Activated naive CD8-positive, alpha-beta T cell treated with anti-CD3 and anti-CD28 coated beads, Interleukin-2, amount 10 ng/mL, durations not matched to agents 7 days and 5 days (primary cell): Measurements from ENCODE around the gene ZFYVE9. TPM values are rescaled to one million over a fixed set of nuclear protein-coding genes. Genes with fewer than 3 reads are reported as not detected.
"Not testable (repeated sequence)": the region's sequence is repeated elsewhere in the genome, so short reads cannot be mapped to it uniquely, and the experiment has no call there.

Experiments used
- ATAC-seq: fragments of 150-1000 bp; cut with Tn5 transposase; one replicate; pipeline ENCODE4 v1.10.0; 2021; ENCODE audit warnings: low read depth, moderate library complexity
- POLR2A ChIA-PET: fragments of 350-600 bp; sonication (Branson Sonifier 250); formaldehyde crosslinking; loops from one replicate; lab custom pipeline; 2021; ENCODE audit warnings: antibody characterized with exemption; lab: Charles Lee
- DNase-seq: peaks from one replicate; pipeline ENCODE4 v3.0.0; 2021
- H3K27ac Mint-ChIP-seq: one replicate; pipeline ENCODE4 v1.8.0; 2022; ENCODE audit warnings: mild to moderate bottlenecking, mixed read lengths
- H3K27me3 Mint-ChIP-seq: one replicate; pipeline ENCODE4 v1.8.0; 2022; ENCODE audit warnings: mild to moderate bottlenecking, moderate library complexity, mixed read lengths
- H3K36me3 Mint-ChIP-seq: one replicate; pipeline ENCODE4 v1.8.0; 2021; ENCODE audit warnings: mild to moderate bottlenecking, mixed read lengths
- H3K4me1 Mint-ChIP-seq: one replicate; pipeline ENCODE4 v1.8.0; 2021; ENCODE audit warnings: mixed read lengths
- H3K4me3 Mint-ChIP-seq: one replicate; pipeline ENCODE4 v1.8.0; 2022; ENCODE audit warnings: mild to moderate bottlenecking, moderate library complexity, mixed read lengths
- H3K9me3 Mint-ChIP-seq: one replicate; pipeline ENCODE4 v1.8.0; 2021; ENCODE audit warnings: mixed read lengths
- total RNA-seq, 2 experiments: library from RNA; stranded (reverse); gene quantifications; one replicate each; pipeline ENCODE4 v1.2.3, GENCODE V29; 2021

ZFYVE9 gene, protein sequence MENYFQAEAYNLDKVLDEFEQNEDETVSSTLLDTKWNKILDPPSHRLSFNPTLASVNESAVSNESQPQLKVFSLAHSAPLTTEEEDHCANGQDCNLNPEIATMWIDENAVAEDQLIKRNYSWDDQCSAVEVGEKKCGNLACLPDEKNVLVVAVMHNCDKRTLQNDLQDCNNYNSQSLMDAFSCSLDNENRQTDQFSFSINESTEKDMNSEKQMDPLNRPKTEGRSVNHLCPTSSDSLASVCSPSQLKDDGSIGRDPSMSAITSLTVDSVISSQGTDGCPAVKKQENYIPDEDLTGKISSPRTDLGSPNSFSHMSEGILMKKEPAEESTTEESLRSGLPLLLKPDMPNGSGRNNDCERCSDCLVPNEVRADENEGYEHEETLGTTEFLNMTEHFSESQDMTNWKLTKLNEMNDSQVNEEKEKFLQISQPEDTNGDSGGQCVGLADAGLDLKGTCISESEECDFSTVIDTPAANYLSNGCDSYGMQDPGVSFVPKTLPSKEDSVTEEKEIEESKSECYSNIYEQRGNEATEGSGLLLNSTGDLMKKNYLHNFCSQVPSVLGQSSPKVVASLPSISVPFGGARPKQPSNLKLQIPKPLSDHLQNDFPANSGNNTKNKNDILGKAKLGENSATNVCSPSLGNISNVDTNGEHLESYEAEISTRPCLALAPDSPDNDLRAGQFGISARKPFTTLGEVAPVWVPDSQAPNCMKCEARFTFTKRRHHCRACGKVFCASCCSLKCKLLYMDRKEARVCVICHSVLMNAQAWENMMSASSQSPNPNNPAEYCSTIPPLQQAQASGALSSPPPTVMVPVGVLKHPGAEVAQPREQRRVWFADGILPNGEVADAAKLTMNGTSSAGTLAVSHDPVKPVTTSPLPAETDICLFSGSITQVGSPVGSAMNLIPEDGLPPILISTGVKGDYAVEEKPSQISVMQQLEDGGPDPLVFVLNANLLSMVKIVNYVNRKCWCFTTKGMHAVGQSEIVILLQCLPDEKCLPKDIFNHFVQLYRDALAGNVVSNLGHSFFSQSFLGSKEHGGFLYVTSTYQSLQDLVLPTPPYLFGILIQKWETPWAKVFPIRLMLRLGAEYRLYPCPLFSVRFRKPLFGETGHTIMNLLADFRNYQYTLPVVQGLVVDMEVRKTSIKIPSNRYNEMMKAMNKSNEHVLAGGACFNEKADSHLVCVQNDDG (N-terminal part only)
- 1 to 10 TPM; 4.5 to 5.5 TPM for total RNA-seq

DNA sequence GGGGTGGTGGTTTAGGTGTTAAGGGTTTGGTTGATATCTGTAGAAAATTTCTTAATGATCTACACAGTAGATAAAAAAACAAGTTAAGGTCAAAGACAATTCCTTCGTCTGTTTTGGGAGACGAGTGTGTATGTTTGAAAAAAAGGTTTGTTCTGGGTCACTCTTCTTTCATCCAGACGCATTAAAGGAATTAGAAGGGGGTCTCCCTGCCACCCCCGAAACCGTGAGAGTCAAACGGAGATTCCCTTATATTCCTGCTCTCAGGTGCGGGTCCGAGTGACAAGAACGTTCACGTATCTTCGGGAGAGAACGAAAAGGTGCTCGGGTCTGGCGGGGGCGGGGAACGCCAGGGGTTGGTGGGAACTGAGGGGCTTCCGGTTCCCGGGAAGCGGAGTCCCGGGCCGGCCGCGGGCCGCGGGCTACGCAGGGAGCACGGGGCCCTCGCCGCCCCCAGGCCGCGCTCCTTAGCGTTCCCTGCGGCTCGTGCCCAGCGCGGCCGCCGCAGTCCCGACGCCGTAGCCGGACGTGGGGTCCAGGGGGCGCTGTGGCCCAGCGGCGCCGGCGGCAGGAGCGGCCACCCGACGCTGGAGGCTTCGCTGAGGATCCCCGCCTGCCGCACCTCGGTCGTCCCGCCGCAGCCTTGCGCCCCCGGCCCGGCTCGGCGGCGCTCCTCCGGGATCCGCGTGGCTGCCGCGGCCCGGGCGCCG, at the start of gene ZFYVE9:
TSS of gene ZFYVE9 (plus strand) at position 577 of the 707 bp plus-strand sequence. CDS start 91,118 bp downstream, outside the sequence.
- peak; percentile 84 for ATAC-seq
- Mint-ChIP-seq H3K4me1 (peaks cover 31% of the 10 kb centered on the region), H3K27ac (peak within 1 kb of the TSS; percentile 58), H3K9me3 (no peaks in the 10 kb centered on the region), H3K4me3 (peak within 1 kb of the TSS; percentile 81), H3K27me3 (peaks cover 10% of the 10 kb centered on the region), H3K36me3 (no peaks in the 10 kb centered on the region)
- POLR2A ChIA-PET = no interaction called here
- DNase-seq = peak; percentile 86

DNA sequence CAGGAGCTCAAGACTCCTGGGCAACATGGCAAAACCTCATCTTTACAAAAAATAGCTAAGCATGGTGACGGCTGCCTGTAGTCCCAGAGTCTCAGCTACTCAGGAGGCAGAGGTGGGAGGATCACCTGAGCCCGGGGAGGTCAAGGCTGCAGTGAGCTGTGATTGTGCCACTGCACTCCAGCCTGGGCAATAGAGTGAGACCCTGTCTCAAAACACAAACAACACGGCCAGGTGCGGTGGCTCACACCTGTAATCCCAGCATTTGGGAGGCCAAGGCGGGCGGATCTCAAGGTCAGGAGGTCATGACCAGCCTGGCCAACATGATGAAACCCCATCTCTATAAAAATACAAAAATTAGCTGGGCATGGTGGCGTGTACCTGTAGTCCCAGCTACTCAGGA, 47.6 kb upstream of the ZFYVE9 start:
- not testable (repeated sequence) for H3K9me3 Mint-ChIP-seq, DNase-seq, H3K4me3 Mint-ChIP-seq, H3K27me3 Mint-ChIP-seq, H3K27ac Mint-ChIP-seq, H3K4me1 Mint-ChIP-seq, ATAC-seq
- peaks cover 16% of the 10 kb centered on the region for H3K36me3 Mint-ChIP-seq
- POLR2A ChIA-PET = interaction anchor here (0.6 kb wide), 1 partner anchor 51 kb away, joined by 3 read pairs; no protein-coding TSS in a partner anchor

GRCh38 chr1:52096216-52096615, 45.7 kb upstream of the ZFYVE9 start:
- no peaks in the 10 kb centered on the region for H3K4me1 Mint-ChIP-seq
- ATAC-seq = no peak
- peaks cover 8% of the 10 kb centered on the region for H3K27me3 Mint-ChIP-seq
- DNase-seq = no peak
- H3K9me3 Mint-ChIP-seq = no peaks in the 10 kb centered on the region
- H3K27ac Mint-ChIP-seq = no peak overlapping the region
- H3K4me3 Mint-ChIP-seq = no peak overlapping the region
- H3K36me3 Mint-ChIP-seq = peaks cover 6% of the 10 kb centered on the region
- POLR2A ChIA-PET = no interaction called here

- POLR2A ChIA-PET = no interaction called here
- Mint-ChIP-seq H3K4me3 (no peak overlapping the region), H3K27ac (no peak overlapping the region), H3K36me3 (no peaks in the 10 kb centered on the region), H3K9me3 (no peaks in the 10 kb centered on the region), H3K4me1 (peaks cover 12% of the 10 kb centered on the region), H3K27me3 (peaks cover 8% of the 10 kb centered on the region)
- DNase-seq (no peak), ATAC-seq (no peak)
These were observed 43.6 kb upstream of the ZFYVE9 start for GRCh38 chr1:52098139-52098871.

- POLR2A ChIA-PET = no interaction called here
- peaks cover 3% of the 10 kb centered on the region for H3K36me3 Mint-ChIP-seq
- H3K4me1 Mint-ChIP-seq = peaks cover 12% of the 10 kb centered on the region
- DNase-seq (no peak), ATAC-seq (peak; percentile 45)
- H3K4me3 Mint-ChIP-seq = peak overlapping the region; percentile 41
- peaks cover 3% of the 10 kb centered on the region for H3K27me3 Mint-ChIP-seq
- H3K9me3 Mint-ChIP-seq = no peaks in the 10 kb centered on the region
- peak overlapping the region; percentile 24 for H3K27ac Mint-ChIP-seq
These were observed 39.4 kb upstream of the ZFYVE9 start for GRCh38 chr1:52102336-52103013.

- no peak overlapping the region for H3K4me3 Mint-ChIP-seq
- H3K4me1 Mint-ChIP-seq = peaks cover 2% of the 10 kb centered on the region
- no peaks in the 10 kb centered on the region for H3K9me3 Mint-ChIP-seq
- peaks cover 4% of the 10 kb centered on the region for H3K27me3 Mint-ChIP-seq
- POLR2A ChIA-PET = no interaction called here
- no peaks in the 10 kb centered on the region for H3K36me3 Mint-ChIP-seq
- ATAC-seq (no peak), DNase-seq (no peak)
- H3K27ac Mint-ChIP-seq = no peak overlapping the region
These were observed 30.4 kb upstream of the ZFYVE9 start for GRCh38 chr1:52111492-52111891.

- DNase-seq = no peak
- H3K36me3 Mint-ChIP-seq = no peaks in the 10 kb centered on the region
- POLR2A ChIA-PET = interaction anchor here (0.7 kb wide), 1 partner anchor 612 kb away, joined by 3 read pairs; no protein-coding TSS in a partner anchor
- peaks cover 4% of the 10 kb centered on the region for H3K27me3 Mint-ChIP-seq
- H3K9me3 Mint-ChIP-seq = no peaks in the 10 kb centered on the region
- H3K4me1 Mint-ChIP-seq = peaks cover 3% of the 10 kb centered on the region
- no peak overlapping the region for H3K4me3 Mint-ChIP-seq
- no peak for ATAC-seq
- no peak overlapping the region for H3K27ac Mint-ChIP-seq
These were observed 29.4 kb upstream of the ZFYVE9 start for GRCh38 chr1:52112489-52112888.

DNA sequence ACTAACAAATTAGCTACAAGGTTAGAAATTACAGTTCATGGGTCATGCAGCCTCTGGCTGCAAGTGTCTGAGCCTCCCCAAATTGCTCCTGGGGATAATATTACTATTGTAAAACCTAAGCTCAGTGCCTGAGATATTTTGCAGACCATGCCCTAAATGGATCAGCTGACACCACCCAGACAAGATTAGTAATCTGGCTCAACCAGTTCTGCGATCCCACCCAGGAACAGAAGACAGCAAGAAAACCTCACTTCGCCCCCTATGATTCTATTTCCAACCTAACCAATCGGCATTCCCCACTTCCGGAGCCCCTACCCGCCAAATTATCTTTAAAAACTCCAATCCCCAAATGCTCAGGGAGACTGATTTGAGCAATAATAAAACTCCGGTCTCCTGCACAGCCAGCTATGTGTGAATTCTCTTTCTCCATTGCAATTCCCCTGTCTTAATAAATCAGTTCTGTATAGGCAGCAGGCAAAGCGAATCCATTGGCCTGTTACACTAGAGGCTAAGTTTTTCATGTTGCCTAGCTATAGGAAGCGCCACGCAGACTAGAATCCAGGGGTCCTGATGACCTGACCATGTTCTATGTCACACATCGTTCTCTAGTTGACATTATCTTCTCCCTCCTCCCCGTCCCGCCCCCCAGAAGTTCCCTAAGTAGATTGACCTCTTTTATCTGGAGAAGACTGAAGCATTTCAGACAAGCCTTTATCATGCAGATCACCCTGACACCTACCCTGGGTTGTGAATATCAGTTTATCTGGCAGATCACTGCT, 22.4 kb upstream of the ZFYVE9 start:
- peaks cover 5% of the 10 kb centered on the region for H3K4me1 Mint-ChIP-seq
- H3K36me3 Mint-ChIP-seq = no peaks in the 10 kb centered on the region
- ATAC-seq = no peak
- H3K9me3 Mint-ChIP-seq = no peaks in the 10 kb centered on the region
- peaks cover 2% of the 10 kb centered on the region for H3K27me3 Mint-ChIP-seq
- POLR2A ChIA-PET = no interaction called here
- H3K4me3 Mint-ChIP-seq = no peak overlapping the region
- no peak for DNase-seq
- no peak overlapping the region for H3K27ac Mint-ChIP-seq

GRCh38 chr1:52122384-52122783, 19.5 kb upstream of the ZFYVE9 start:
- ATAC-seq (no peak), DNase-seq (no peak)
- H3K27me3 Mint-ChIP-seq = peaks cover 4% of the 10 kb centered on the region
- H3K27ac Mint-ChIP-seq = no peak overlapping the region
- POLR2A ChIA-PET = no interaction called here
- H3K4me1 Mint-ChIP-seq = peaks cover 3% of the 10 kb centered on the region
- H3K4me3 Mint-ChIP-seq = no peak overlapping the region
- H3K9me3 Mint-ChIP-seq = no peaks in the 10 kb centered on the region
- H3K36me3 Mint-ChIP-seq = no peaks in the 10 kb centered on the region

DNA sequence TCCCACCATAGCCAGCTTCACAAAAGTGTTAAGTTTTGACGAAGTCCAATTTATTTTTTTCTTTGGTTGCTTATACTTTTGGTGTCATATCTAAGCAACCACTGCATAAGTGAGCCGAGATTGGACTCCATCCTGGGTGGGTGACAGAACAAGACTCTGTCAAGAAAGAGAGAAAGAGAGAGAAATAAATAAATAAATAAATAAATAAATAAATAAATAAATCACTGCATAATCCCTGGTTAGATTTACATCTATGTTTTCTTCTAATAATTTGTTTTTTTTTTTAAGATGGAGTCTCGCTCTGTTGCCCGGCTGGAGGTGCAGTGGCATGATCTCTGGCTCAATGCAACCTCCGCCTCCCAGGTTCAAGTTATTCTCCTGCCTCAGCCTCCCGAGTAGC, 18.3 kb upstream of the ZFYVE9 start:
- POLR2A ChIA-PET = no interaction called here
- no peak overlapping the region for H3K27ac Mint-ChIP-seq
- H3K27me3 Mint-ChIP-seq = peaks cover 10% of the 10 kb centered on the region
- H3K9me3 Mint-ChIP-seq = no peaks in the 10 kb centered on the region
- DNase-seq = no peak
- ATAC-seq = no peak
- H3K36me3 Mint-ChIP-seq = no peaks in the 10 kb centered on the region
- peaks cover 2% of the 10 kb centered on the region for H3K4me1 Mint-ChIP-seq
- H3K4me3 Mint-ChIP-seq = no peak overlapping the region

DNA sequence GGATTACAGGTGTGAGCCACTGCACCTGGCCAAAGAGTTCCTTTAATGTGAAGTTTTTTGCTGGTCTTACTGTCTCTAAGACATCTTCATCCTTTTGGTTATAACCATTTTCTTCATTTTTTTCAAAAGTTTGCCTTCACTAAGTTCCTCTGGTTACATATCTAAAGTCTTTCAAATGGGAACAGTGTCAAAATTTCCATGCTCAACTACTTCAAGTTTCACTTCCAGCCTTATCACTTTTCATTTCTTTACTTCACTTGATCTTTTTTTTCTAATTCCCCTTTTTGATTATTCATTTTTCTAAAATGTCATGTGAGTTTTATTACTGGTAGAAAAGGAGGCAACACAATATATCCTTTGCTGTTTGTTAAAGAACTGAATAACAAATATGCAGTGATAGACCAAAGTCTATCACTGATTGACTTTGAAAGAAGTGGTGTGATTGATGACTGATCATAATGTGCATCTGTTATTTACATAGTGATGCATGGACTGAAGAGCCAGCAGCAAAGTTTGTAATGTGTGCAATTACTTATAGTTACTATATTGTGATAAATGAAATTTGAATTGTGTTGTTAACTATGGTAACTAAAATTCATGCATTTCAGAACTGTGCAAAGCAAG, 16.0 kb upstream of the ZFYVE9 start:
- Mint-ChIP-seq H3K4me1 (peaks cover 2% of the 10 kb centered on the region), H3K27ac (no peak overlapping the region), H3K36me3 (no peaks in the 10 kb centered on the region), H3K9me3 (no peaks in the 10 kb centered on the region), H3K27me3 (peaks cover 22% of the 10 kb centered on the region), H3K4me3 (no peak overlapping the region)
- POLR2A ChIA-PET = no interaction called here
- DNase-seq = no peak
- ATAC-seq = no peak
